HT-29 (cell line): ENCODE measurements around the gene TK2. TPM values are rescaled to one million over a fixed set of nuclear protein-coding genes. Genes with fewer than 3 reads are reported as not detected.
"Not testable (repeated sequence)": the region's sequence is repeated elsewhere in the genome, so short reads cannot be mapped to it uniquely, and the experiment has no call there.

Source experiments
- DNase-seq: peaks from one replicate; pipeline ENCODE4 v3.0.0-alpha.2; 2015; ENCODE audit warnings: low spot score
- small RNA-seq: library from RNA; depleted of rRNA; stranded (forward); fragments of <200 nt; gene quantifications from one replicate; pipeline ENCODE3, GENCODE V24; 2014
- total RNA-seq: library from RNA; depleted of rRNA; stranded (reverse); fragments of >200 nt; shearing (Covaris generic); gene quantifications from 2 replicates; pipeline ENCODE4 v1.2.3, GENCODE V29; 2014; rRNA removed

TK2 gene
- total RNA-seq, 1 experiment from 2014 or later, result 7.7 TPM

DNA sequence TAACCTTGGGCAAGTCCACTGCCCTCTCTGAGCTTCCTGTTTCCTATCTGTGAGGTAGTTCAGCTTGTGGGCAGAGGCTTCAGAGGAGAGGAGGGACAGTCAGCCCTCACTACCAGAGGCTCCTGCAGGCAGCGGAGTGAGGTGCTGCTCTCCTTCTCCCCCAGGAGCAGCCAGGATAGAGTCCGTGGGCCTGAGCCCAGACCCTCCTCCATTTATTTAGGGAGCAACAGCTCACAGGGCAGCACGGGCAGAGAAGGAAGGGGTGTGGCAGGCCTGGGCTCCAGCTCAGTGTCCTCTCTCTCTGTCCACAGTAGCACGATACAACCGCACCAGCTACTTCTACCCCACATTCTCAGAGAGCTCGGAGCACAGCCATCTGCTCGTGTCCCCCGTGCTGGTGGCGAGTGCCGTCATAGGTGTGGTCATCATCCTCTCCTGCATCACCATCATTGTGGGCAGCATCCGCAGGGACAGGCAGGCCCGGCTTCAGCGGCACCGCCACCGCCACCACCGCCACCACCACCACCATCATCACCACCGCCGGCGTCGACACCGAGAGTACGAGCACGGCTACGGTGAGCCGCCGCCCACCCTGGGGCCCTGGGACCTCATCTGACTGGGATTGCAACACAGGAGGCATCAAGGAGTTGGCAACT lies 80.5 kb downstream of the TK2 start:
- no peak for DNase-seq

DNA sequence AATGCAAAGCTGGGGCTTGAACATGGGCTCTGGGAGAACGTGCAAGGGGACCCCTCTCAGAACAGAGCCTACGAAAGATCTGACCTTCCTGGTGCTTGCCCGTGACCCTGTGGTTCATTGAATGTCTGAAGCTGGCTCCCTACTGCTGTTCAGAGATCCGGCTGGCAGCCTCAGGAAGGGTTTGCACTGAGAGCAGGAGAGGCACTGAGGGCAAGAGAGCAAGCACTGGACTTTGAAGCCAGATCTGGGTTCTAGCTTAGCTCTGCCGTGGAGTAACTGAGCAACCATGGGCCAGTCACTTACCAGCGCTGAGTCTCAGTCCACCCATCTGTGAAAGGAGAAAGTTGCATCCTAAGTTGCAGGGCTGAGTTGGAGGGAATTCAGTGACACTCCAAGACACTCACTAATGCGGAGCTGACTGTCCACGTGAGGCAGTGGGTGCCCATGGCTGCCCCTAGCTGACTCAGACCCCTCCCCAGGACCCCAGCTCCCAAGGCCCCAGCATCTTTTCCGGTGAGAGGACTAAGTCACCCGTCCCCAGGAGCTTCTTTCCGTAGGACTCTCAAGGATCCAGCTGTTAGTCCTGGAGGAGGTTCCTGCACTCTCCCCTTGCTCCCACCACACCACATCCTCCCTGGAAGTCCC lies 81.5 kb downstream of the TK2 start:
- no peak for DNase-seq

DNA sequence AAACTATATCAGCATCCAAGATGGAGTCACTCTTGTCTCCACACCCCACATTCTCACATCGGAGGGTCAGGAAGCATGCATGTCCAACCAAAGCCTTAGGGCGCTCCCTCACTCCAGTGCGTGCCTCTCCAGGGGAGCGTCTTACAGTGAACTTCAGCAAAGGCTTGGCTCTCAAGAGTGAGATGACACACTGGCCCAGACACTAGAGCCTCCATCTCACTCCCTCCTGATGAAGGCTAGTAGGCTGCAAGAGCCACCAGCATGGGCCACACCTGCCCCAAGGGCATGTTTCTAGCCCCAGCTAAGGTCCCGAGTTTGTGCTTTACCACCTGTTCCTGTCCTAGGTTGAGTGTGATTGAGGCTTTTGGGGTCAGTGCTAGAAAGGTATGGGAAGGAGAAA lies 82.3 kb downstream of the TK2 start:
- no peak for DNase-seq

DNA sequence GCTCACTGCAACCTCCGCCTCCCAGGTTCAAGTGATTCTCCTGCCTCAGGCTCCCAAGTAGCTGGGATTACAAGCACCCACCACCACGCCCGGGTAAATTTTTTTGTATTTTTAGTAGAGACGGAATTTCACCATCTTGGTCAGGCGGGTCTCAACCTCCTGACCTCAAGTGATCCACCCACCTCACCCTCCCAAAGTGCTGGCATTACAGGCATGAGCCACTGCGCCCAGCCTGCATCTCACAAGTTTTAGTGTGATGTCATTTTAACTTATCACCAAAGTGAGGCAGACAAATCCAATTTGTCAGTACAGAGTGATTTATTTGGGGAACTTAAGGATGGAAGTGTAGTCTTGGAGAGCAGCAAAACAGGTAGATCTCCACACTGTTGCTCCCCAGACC lies 83.3 kb downstream of the TK2 start:
- DNase-seq, result not testable (repeated sequence)

DNA sequence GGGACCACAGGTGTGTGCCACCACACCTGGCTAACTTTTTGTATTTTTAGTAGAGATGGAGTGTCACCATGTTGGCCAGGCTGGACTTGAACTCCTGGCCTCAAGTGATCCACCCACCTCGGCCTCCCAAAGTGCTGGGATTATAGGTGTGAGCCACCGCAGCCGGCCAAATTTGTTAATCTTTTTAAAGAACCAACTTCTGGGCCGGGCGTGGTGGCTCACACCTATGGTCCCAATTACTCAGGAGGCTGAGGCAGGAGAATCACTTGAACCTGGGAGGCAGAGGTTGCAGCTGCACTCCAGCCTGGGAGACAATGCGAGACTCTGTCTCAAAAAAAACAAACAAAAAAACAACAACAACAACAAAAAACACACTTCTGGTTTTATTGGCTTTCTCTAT lies 84.0 kb downstream of the TK2 start:
- DNase-seq, result not testable (repeated sequence)

DNA sequence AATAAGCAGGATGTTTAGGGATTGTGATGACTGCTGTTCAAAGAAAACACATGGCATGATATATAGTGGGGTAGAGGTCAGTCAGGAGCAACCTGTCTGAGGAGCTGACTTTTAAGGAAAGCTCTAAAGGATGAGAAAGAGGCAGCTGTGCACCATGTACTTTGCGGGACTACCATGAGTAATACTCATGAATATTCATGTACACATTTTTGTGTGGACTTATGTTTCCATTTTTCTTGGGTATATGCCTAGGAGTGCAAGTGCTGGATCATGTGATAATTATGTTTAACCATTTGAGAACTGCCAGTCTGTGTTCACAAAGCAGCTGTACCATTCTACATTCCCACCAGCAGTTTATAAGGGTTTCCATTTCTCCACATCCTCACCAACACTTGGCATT lies 87.0 kb downstream of the TK2 start:
- DNase-seq, result no peak

DNA sequence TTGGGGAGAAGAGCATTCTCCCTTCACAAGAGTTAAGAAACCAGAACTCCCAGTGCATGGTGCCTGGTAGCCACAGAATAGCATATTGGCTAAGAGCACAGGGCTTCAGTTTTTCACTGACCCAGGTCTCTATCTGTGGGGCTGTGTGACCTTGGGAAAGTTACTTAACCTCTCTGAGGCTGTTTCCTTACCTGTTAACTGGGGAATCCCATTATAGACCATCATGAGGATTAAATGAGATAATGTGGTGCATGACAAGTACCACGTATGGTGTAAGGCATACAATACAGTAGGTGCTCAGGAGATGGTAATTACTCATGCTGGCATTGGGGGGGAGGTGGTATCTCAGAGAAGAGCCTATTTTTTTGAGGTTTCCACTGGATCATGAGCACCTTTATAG lies 89.2 kb downstream of the TK2 start:
- DNase-seq, result no peak

DNA sequence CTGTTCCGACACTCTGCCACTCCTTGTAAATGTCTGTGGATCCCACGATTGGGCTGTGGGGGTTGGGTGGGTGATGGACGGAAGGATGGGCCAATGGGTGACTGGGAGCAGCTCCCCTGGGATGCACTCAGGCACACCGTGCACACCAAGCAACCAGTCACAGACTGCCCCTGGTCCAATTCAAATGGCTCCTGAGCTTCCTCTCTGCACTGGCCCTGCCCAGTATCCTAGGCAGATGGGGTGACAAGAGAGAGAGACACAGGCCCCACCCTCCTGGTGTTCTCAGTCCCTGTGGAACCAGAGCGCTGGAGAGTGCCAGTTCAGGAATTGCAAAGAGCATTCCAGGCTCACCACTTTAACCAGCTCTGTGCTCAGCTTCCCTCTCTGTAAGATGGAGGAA lies 90.0 kb downstream of the TK2 start:
- no peak for DNase-seq

DNA sequence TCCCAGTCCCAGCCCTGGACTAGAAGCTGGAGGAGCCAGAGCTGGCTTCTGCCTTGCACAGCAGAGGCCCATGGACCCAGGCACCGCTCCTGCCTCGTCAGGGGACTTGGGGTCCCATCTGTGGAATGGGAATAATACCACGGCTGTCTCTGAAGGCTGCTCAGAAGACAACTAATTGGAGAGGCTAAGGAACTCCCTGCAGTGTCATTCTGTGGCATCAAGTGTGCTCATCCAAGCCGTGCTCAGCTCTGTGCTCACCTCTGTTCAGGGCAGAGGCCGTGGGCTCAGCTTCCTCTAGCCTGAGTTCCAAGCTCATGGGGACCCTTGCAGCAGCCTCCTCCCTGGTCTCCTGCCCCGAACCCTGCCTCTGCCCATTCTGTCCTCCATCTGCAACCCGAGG lies 91.1 kb downstream of the TK2 start:
- DNase-seq, result no peak

DNA sequence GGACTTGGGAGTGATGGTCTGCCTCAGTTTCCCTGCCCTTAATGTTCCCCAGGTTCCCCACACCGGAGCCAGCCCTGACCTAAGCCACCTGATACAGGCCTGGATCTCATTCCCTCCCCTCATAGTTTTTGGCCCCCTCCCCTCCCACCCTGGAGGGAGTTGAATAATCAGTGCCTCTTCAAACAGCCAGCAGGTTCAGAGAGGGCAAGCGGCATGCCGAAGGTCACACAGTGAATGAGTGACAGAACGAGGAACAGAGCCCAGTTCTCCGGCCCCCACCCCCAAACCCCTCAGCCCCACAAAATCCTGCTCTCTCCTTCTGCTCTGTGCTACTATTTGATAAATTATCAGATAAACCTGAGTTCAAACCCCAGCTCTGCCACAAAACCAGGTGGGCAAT lies 91.6 kb downstream of the TK2 start:
- DNase-seq, result no peak

Small RNAs within 50 kb of the gene (small RNA-seq; reads per million reads assigned to genes)
- not detected for gene CKLF-CMTM1

Other genes starting within 250 kb of the TK2 start
- 0.05 TPM in 1 of 2 replicates, not detected in the other for gene CDH5, start 183.4 kb downstream of the TK2 start, total RNA-seq
- gene BEAN1, start 122.8 kb downstream of the TK2 start, total RNA-seq, result 0.26 TPM in 1 of 2 replicates, not detected in the other
- gene CKLF, start 2.5 kb upstream of the TK2 start, total RNA-seq, result 97.0 and 120 TPM in 2 replicates
- 5.8 and 13.9 TPM in 2 replicates for gene CMTM1, start 16.3 kb upstream of the TK2 start, total RNA-seq
- not detected in 2 replicates for gene CMTM2, start 29.3 kb upstream of the TK2 start, total RNA-seq
- 2.5 and 4.1 TPM in 2 replicates for gene CMTM3, start 54.6 kb upstream of the TK2 start, total RNA-seq
- gene CMTM4, start 146.6 kb upstream of the TK2 start, total RNA-seq, result 65.1 and 70.2 TPM in 2 replicates
- gene DYNC1LI2, start 201.5 kb upstream of the TK2 start, total RNA-seq, result 67.3 and 69.2 TPM in 2 replicates